Uterine smooth muscle cell (primary cell): ENCODE results near the gene ACTR2. TPM values are rescaled to one million over a fixed set of nuclear protein-coding genes. Genes with fewer than 3 reads are reported as not detected.

Source experiments
- total RNA-seq: library from RNA; depleted of rRNA; stranded (reverse); fragments of >200 nt; gene quantifications from 2 replicates; pipeline ENCODE4 v1.2.3, GENCODE V29; 2014

The ACTR2 gene
- total RNA-seq, result 138 and 162 TPM in 2 replicates

GRCh38 chr2:65227456-65228262, at the start of gene ACTR2:
TSS of gene ACTR2 (plus strand) at chr2:65227831. CDS start at chr2:65227910, 79 bp downstream.

Other genes with a start within 250 kb of the ACTR2 start
- gene SLC1A4, start 238.4 kb upstream of the ACTR2 start, total RNA-seq, result 21.9 and 32.2 TPM in 2 replicates
- 7.0 and 9.0 TPM in 2 replicates for gene CEP68, start 171.4 kb upstream of the ACTR2 start, total RNA-seq
- 108 and 113 TPM in 2 replicates for gene RAB1A, start 97.7 kb upstream of the ACTR2 start, total RNA-seq
- gene SPRED2, start 204.8 kb downstream of the ACTR2 start, total RNA-seq, result 9.3 and 10.4 TPM in 2 replicates